Fibroblast of lung (primary cell): ENCODE data around the gene MPRIP.

Experiments used
- EZH2 ChIP-seq: IDR thresholded peaks from 2 replicates; pipeline ENCODE4 v1.5.1; 2012; ENCODE audit warnings: low read length, control low read depth, mild to moderate bottlenecking; ENCODE audit errors: missing control alignments
- TF ChIP-seq, protein P1 (sequence below), 2 donors: IDR thresholded peaks in 1 of 2; conservative IDR thresholded peaks in 1 of 2; 1 replicate in 1 of 2; 2 replicates in 1 of 2; pipeline ENCODE4 v1.5.1; 2011 to 2012; ENCODE audit warnings: low read length in 2 of 2, control low read depth in 1 of 2, inconsistent platforms in 1 of 2, low read depth in 1 of 2, mild to moderate bottlenecking in 1 of 2

DNA sequence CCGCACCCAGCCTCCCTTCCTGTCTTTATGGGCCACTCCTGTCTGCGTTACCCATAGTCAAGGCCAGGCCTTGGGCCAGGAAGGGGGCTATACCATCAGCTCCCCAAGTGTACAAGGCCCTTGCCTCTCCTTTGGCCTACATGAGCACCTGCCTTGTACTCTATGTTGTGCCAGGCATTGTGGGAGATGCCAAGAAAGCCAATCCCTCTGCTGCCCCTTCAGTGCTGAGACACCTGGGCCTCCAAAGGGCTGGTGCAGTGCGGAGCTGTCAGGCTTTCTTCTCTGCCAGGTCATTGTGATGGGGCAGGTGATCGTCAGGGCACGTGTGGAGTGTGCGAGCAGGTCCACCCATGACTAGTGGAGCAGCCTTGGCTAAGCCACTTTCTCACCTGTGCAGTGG, 59.9 kb downstream of the MPRIP start:
- TF ChIP-seq, protein P1, sequence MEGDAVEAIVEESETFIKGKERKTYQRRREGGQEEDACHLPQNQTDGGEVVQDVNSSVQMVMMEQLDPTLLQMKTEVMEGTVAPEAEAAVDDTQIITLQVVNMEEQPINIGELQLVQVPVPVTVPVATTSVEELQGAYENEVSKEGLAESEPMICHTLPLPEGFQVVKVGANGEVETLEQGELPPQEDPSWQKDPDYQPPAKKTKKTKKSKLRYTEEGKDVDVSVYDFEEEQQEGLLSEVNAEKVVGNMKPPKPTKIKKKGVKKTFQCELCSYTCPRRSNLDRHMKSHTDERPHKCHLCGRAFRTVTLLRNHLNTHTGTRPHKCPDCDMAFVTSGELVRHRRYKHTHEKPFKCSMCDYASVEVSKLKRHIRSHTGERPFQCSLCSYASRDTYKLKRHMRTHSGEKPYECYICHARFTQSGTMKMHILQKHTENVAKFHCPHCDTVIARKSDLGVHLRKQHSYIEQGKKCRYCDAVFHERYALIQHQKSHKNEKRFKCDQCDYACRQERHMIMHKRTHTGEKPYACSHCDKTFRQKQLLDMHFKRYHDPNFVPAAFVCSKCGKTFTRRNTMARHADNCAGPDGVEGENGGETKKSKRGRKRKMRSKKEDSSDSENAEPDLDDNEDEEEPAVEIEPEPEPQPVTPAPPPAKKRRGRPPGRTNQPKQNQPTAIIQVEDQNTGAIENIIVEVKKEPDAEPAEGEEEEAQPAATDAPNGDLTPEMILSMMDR (conservative IDR thresholded peaks at IDR 0.05 in 1 of 2, IDR thresholded peaks at IDR 0.05 in 1 of 2; ENCODE audit: low read depth in 1 of 2, low read length in 2 of 2): no peak
- no peak for TF ChIP-seq EZH2
